T-cell (primary cell): ENCODE measurements around the gene HAPLN2. TPM values are rescaled to one million over a fixed set of nuclear protein-coding genes. Genes with fewer than 3 reads are reported as not detected.

Source experiments
- ATAC-seq, 4 experiments: fragments of 200-7000 bp in 3 of 4; fragments of 150-1000 bp in 1 of 4; cut with Tn5 transposase; replicated peaks in 1 of 4; 1 replicate in 3 of 4; 2 replicates in 1 of 4; pipeline ENCODE4 v1.10.0; 2021; ENCODE audit warnings: moderate library complexity in 3 of 4, mild to moderate bottlenecking in 2 of 4, moderate number of reproducible peaks in 1 of 4
- CTCF ChIA-PET, 2 donors: fragments of 300-600 bp; sonication (Branson Sonifier 250); formaldehyde crosslinking; loops; one replicate each; lab custom pipeline; 2022; ENCODE audit warnings: antibody characterized with exemption in 2 of 2; lab: Charles Lee
- POLR2A ChIA-PET, 2 donors: fragments of 300-600 bp; sonication (Branson Sonifier 250); formaldehyde crosslinking; loops; one replicate each; lab custom pipeline; 2022; ENCODE audit warnings: antibody characterized with exemption in 2 of 2; lab: Charles Lee
- DNase-seq, 35 experiments: peaks; one replicate each; pipeline versions ENCODE4 v3.0.0 to v3.0.0-alpha.2; 2013 to 2023
- H3K27ac ChIP-seq: one replicate; pipeline ENCODE4 v1.5.1; 2013; ENCODE audit warnings: low read length
- H3K27me3 ChIP-seq, 2 experiments: replicated peaks in 1 of 2; 1 replicate in 1 of 2; 2 replicates in 1 of 2; pipeline versions ENCODE4 v1.6.1 to v1.7.0; 2013; ENCODE audit warnings: low read length in 1 of 2, mixed read lengths in 1 of 2; ENCODE audit not compliant: control insufficient read depth in 2 of 2, insufficient read depth in 2 of 2; ENCODE audit errors: extremely low read depth in 1 of 2
- H3K36me3 ChIP-seq, 2 donors: 1 replicate in 1 of 2; 2 replicates in 1 of 2; pipeline versions ENCODE4 v1.6.1 to v1.7.0; 2013; ENCODE audit warnings: low read length in 1 of 2; ENCODE audit not compliant: control insufficient read depth in 2 of 2, insufficient read depth in 1 of 2; ENCODE audit errors: extremely low read depth in 1 of 2
- H3K4me1 ChIP-seq, 2 experiments: 1 replicate in 1 of 2; 2 replicates in 1 of 2; pipeline versions ENCODE4 v1.6.1 to v1.7.0; 2013; ENCODE audit warnings: low read length in 2 of 2, mixed read lengths in 1 of 2; ENCODE audit not compliant: insufficient read depth in 2 of 2, control insufficient read depth in 1 of 2; ENCODE audit errors: extremely low read depth in 1 of 2
- H3K4me3 ChIP-seq, 2 donors: 1 replicate in 1 of 2; 2 replicates in 1 of 2; pipeline versions ENCODE4 v1.5.1 to v1.7.0; 2013; ENCODE audit warnings: mild to moderate bottlenecking in 2 of 2, low read length in 1 of 2, moderate library complexity in 1 of 2; ENCODE audit not compliant: control insufficient read depth in 1 of 2; ENCODE audit errors: extremely low read depth in 1 of 2
- H3K9me3 ChIP-seq: 2 replicates; pipeline ENCODE4 v1.7.0; 2013
- H3K27ac Mint-ChIP-seq, 2 donors: one replicate each; pipeline ENCODE4 v1.8.0; 2020 to 2021; ENCODE audit warnings: mild to moderate bottlenecking in 2 of 2, mixed read lengths in 2 of 2
- H3K27me3 Mint-ChIP-seq, 2 donors: one replicate each; pipeline ENCODE4 v1.8.0; 2021 to 2022; ENCODE audit warnings: mixed read lengths in 2 of 2
- H3K36me3 Mint-ChIP-seq: one replicate; pipeline ENCODE4 v1.8.0; 2021; ENCODE audit warnings: mixed read lengths
- H3K4me1 Mint-ChIP-seq, 3 donors: one replicate each; pipeline ENCODE4 v1.8.0; 2020 to 2022; ENCODE audit warnings: mixed read lengths in 3 of 3, mild to moderate bottlenecking in 1 of 3
- H3K4me3 Mint-ChIP-seq, 3 donors: one replicate each; pipeline ENCODE4 v1.8.0; 2020 to 2022; ENCODE audit warnings: mild to moderate bottlenecking in 3 of 3, mixed read lengths in 3 of 3, moderate library complexity in 3 of 3
- H3K9me3 Mint-ChIP-seq, 3 donors: one replicate each; pipeline ENCODE4 v1.8.0; 2020 to 2022; ENCODE audit warnings: mixed read lengths in 3 of 3
- WGBS: methylation state at CpG from one replicate; pipeline ENCODE4 v1.1.5; 2013; ENCODE audit warnings: missing lambda C conversion rate; ENCODE audit not compliant: insufficient coverage; 5-methylcytosine and 5-hydroxymethylcytosine counted together
- total RNA-seq, 35 experiments: library from RNA in 6 of 35; stranded (reverse) in 6 of 35; fragments of 120-200 nt in 1 of 35; gene quantifications; one replicate each; pipeline versions ENCODE4 v1.2.1 to v1.2.4 and lab custom pipeline; 2013 to 2026

The HAPLN2 gene
- total RNA-seq, 5 donors from 2014 or later (not counting 1 experiment from before 2014, with no cell fraction given): 0.33 TPM; not detected in 4

DNA sequence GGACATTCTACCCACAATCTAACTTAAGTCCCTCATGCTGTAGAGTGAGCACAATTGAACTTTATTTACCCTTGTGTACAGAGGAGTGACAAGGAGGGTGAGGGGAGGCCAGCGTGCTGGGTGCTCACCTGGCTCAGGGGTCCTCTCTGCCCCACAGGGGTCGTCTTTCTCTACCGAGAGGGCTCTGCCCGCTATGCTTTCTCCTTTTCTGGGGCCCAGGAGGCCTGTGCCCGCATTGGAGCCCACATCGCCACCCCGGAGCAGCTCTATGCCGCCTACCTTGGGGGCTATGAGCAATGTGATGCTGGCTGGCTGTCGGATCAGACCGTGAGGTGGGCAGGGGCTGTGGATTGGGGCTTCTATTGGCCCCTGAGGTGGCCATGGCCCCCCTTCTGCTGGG is 28.1 kb downstream of the HAPLN2 start:
- Histone ChIP-seq H3K27ac (no peak overlapping the region), H3K27me3 (peaks cover 17 to 91% of the 10 kb centered on the region in 2 experiments), H3K9me3 (no peaks in the 10 kb centered on the region), H3K36me3 (no peaks in the 10 kb centered on the region), H3K4me3 (no peak overlapping the region), H3K4me1 (peaks cover 5 to 19% of the 10 kb centered on the region in 2 experiments)
- no peaks in the 10 kb centered on the region for H3K9me3 Mint-ChIP-seq
- CTCF ChIA-PET: no interaction called here
- H3K36me3 Mint-ChIP-seq: no peaks in the 10 kb centered on the region
- peaks cover 68 to 89% of the 10 kb centered on the region in 2 donors for H3K27me3 Mint-ChIP-seq
- ATAC-seq (no peak), DNase-seq (no peak)
- no peak overlapping the region for H3K4me3 Mint-ChIP-seq
- no peak overlapping the region for H3K27ac Mint-ChIP-seq
- POLR2A ChIA-PET: no interaction called here
- H3K4me1 Mint-ChIP-seq: peaks cover 15 to 23% (median 21%) of the 10 kb centered on the region in 3 donors
- WGBS: 83% methylated on average over 8 of the region's 10 CpGs

DNA sequence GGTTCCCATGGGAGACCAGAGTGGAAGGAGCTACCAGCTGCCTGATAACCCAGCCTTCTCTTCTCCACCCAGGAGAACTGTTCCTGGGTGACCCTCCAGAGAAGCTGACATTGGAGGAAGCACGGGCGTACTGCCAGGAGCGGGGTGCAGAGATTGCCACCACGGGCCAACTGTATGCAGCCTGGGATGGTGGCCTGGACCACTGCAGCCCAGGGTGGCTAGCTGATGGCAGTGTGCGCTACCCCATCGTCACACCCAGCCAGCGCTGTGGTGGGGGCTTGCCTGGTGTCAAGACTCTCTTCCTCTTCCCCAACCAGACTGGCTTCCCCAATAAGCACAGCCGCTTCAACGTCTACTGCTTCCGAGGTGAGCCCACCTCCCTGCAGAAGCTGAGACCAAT is 29.3 kb downstream of the HAPLN2 start:
- CTCF ChIA-PET: interaction anchor here (0.8 to 1.5 kb wide), 3 partner anchors 9 to 21 kb away, joined by 3 to 5 read pairs (median 3); no protein-coding TSS in a partner anchor
- POLR2A ChIA-PET: no interaction called here
- no peak overlapping the region for H3K27ac Mint-ChIP-seq
- no peaks in the 10 kb centered on the region for H3K36me3 Mint-ChIP-seq
- no peak overlapping the region for H3K4me3 ChIP-seq
- peaks cover 71 to 88% of the 10 kb centered on the region in 2 donors for H3K27me3 Mint-ChIP-seq
- peaks cover 0 to 8% of the 10 kb centered on the region in 2 experiments for H3K4me1 ChIP-seq
- H3K4me1 Mint-ChIP-seq: peaks cover 4 to 12% (median 11%) of the 10 kb centered on the region in 3 donors
- H3K27ac ChIP-seq: no peak overlapping the region
- DNase-seq (no peak), ATAC-seq (no peak)
- no peaks in the 10 kb centered on the region for H3K9me3 ChIP-seq
- no peaks in the 10 kb centered on the region for H3K36me3 ChIP-seq
- no peak overlapping the region for H3K4me3 Mint-ChIP-seq
- peaks cover 11 to 94% of the 10 kb centered on the region in 2 experiments for H3K27me3 ChIP-seq
- 83% methylated on average over 7 of the region's 10 CpGs for WGBS
- H3K9me3 Mint-ChIP-seq: no peaks in the 10 kb centered on the region

- no peaks in the 10 kb centered on the region for H3K9me3 Mint-ChIP-seq
- peaks cover 0 to 3% of the 10 kb centered on the region in 2 experiments for H3K4me1 ChIP-seq
- DNase-seq: no peak
- H3K4me1 Mint-ChIP-seq: peaks cover 0 to 7% (median 6%) of the 10 kb centered on the region in 3 donors
- no peak overlapping the region for H3K4me3 ChIP-seq
- H3K4me3 Mint-ChIP-seq: no peak overlapping the region
- H3K36me3 Mint-ChIP-seq: no peaks in the 10 kb centered on the region
- peaks cover 72 to 88% of the 10 kb centered on the region in 2 donors for H3K27me3 Mint-ChIP-seq
- no peak overlapping the region for H3K27ac Mint-ChIP-seq
- peaks cover 11 to 94% of the 10 kb centered on the region in 2 experiments for H3K27me3 ChIP-seq
- no peaks in the 10 kb centered on the region for H3K9me3 ChIP-seq
- CTCF ChIA-PET: interaction anchor here (0.6 to 1.5 kb wide), 5 partner anchors 9 to 38 kb away, joined by 3 to 6 read pairs (median 3); no protein-coding TSS in a partner anchor
- POLR2A ChIA-PET: no interaction called here
- H3K36me3 ChIP-seq: no peaks in the 10 kb centered on the region
- 10% methylated on average over 1 of the region's 2 CpGs for WGBS
- no peak for ATAC-seq
- H3K27ac ChIP-seq: no peak overlapping the region
Observed at GRCh38 chr1:156648951-156649350, 29.7 kb downstream of the HAPLN2 start.

DNA sequence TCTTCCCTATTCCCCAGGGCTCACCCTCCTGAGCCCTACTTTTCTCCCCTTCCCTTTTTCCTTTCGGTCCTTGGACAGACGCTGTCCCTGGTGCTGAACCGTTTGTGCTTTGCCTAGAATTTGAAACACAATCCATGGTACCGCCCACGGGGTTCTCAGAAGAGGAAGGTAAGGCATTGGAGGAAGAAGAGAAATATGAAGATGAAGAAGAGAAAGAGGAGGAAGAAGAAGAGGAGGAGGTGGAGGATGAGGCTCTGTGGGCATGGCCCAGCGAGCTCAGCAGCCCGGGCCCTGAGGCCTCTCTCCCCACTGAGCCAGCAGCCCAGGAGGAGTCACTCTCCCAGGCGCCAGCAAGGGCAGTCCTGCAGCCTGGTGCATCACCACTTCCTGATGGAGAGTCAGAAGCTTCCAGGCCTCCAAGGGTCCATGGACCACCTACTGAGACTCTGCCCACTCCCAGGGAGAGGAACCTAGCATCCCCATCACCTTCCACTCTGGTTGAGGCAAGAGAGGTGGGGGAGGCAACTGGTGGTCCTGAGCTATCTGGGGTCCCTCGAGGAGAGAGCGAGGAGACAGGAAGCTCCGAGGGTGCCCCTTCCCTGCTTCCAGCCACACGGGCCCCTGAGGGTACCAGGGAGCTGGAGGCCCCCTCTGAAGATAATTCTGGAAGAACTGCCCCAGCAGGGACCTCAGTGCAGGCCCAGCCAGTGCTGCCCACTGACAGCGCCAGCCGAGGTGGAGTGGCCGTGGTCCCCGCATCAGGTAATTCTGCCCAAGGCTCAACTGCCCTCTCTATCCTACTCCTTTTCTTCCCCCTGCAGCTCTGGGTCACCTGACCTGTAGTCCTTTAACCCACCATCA is 33.1 kb downstream of the HAPLN2 start:
- Mint-ChIP-seq H3K27me3 (peaks cover 82 to 91% of the 10 kb centered on the region in 2 donors), H3K9me3 (no peaks in the 10 kb centered on the region), H3K27ac (peak overlapping the region in 1 of 2 donors; percentile 41), H3K4me3 (no peak overlapping the region), H3K4me1 (peaks cover 9 to 12% (median 10%) of the 10 kb centered on the region in 3 donors), H3K36me3 (no peaks in the 10 kb centered on the region)
- ATAC-seq (no peak), DNase-seq (no peak)
- 53% methylated on average over 13 of the region's 16 CpGs for WGBS
- Histone ChIP-seq H3K36me3 (no peaks in the 10 kb centered on the region), H3K9me3 (no peaks in the 10 kb centered on the region), H3K4me3 (no peak overlapping the region), H3K4me1 (peaks cover 7 to 11% of the 10 kb centered on the region in 2 experiments), H3K27ac (no peak overlapping the region), H3K27me3 (peaks cover 8 to 95% of the 10 kb centered on the region in 2 experiments)
- POLR2A ChIA-PET: no interaction called here
- CTCF ChIA-PET: interaction anchor here in 1 of 2 donors (0.6 kb wide), 1 partner anchor 267 kb away, joined by 9 read pairs; no protein-coding TSS in a partner anchor

DNA sequence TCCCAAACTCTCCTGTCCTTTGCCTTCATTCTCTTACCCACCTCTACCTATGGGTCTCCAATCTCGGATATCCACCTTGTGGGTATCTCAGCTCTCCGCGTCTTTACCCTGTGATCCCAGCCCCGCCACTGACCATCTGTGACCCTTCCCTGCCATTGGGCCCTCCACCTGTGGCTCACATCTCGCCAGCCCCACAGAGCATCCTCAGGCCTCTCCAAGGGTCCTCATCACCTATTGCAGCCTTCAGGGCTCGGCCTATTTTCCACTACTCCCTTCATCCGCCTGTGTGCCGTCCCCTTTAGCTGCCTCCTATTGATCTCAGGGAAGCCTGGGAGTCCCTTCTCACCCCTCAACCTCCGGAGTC is 33.8 kb downstream of the HAPLN2 start:
- Mint-ChIP-seq H3K4me3 (no peak overlapping the region), H3K4me1 (peaks cover 15 to 18% (median 16%) of the 10 kb centered on the region in 3 donors), H3K9me3 (no peaks in the 10 kb centered on the region), H3K27ac (peak overlapping the region in 1 of 2 donors; percentile 41), H3K27me3 (peaks cover 78 to 87% of the 10 kb centered on the region in 2 donors), H3K36me3 (no peaks in the 10 kb centered on the region)
- POLR2A ChIA-PET: no interaction called here
- WGBS: 70% methylated on average over 7 of the region's 9 CpGs
- ATAC-seq (no peak), DNase-seq (no peak)
- Histone ChIP-seq H3K4me1 (peaks cover 7 to 17% of the 10 kb centered on the region in 2 experiments), H3K27me3 (peaks cover 8 to 95% of the 10 kb centered on the region in 2 experiments), H3K27ac (no peak overlapping the region), H3K4me3 (no peak overlapping the region), H3K9me3 (no peaks in the 10 kb centered on the region), H3K36me3 (no peaks in the 10 kb centered on the region)
- CTCF ChIA-PET: interaction anchor here in 1 of 2 donors (0.6 kb wide), 1 partner anchor 267 kb away, joined by 9 read pairs; no protein-coding TSS in a partner anchor

DNA sequence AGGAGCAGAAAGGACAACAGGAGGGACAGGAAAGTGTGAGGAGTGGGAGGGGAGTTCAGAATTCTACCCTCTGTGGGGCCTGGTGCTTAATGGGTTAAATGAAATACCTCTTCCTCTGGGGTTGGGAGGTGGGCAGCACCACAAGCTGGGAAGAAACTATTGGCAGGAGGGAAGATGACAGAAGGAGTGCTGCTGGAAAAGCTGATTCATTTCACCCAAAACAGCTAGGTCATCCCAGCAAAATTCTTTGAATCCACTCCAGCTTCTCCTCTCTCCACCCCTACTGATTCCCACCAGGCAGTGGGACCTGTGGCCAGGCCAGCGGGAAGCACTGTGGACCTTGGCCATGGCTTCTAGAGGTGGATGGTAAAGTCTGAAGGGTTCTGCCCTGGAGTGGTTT is 35.5 kb downstream of the HAPLN2 start:
- H3K9me3 Mint-ChIP-seq: no peaks in the 10 kb centered on the region
- peaks cover 64 to 74% of the 10 kb centered on the region in 2 donors for H3K27me3 Mint-ChIP-seq
- no peak overlapping the region for H3K4me3 Mint-ChIP-seq
- H3K4me1 Mint-ChIP-seq: peaks cover 22 to 33% (median 25%) of the 10 kb centered on the region in 3 donors
- H3K36me3 Mint-ChIP-seq: no peaks in the 10 kb centered on the region
- Histone ChIP-seq H3K27ac (no peak overlapping the region), H3K27me3 (peaks cover 6 to 92% of the 10 kb centered on the region in 2 experiments), H3K4me3 (no peak overlapping the region), H3K9me3 (no peaks in the 10 kb centered on the region), H3K36me3 (no peaks in the 10 kb centered on the region), H3K4me1 (peaks cover 9 to 33% of the 10 kb centered on the region in 2 experiments)
- CTCF ChIA-PET: no interaction called here
- no CpG with 5 or more reads among the region's 1 CpG for WGBS
- no peak for ATAC-seq
- POLR2A ChIA-PET: no interaction called here
- no peak for DNase-seq
- peak overlapping the region in 1 of 2 donors; percentile 60 for H3K27ac Mint-ChIP-seq
